HCT116 (cell line): ENCODE results near the gene PIK3C3.

Source experiments
- EGR1 ChIP-seq: IDR thresholded peaks from 2 replicates; pipeline ENCODE4 v1.6.1; 2012; ENCODE audit warnings: low read depth
- POLR2A ChIP-seq: IDR thresholded peaks from 2 replicates; pipeline ENCODE4 v1.7.0; 2011; ENCODE audit warnings: borderline replicate concordance; ENCODE audit not compliant: insufficient read depth, insufficient read length; ENCODE audit errors: extremely low read depth
- SP1 ChIP-seq: IDR thresholded peaks from 2 replicates; pipeline ENCODE4 v1.6.1; 2012; ENCODE audit warnings: low read depth
- TF ChIP-seq, protein P1 (sequence below), 3 experiments: fragments of 200-600 bp in 1 of 3; sonication (generic) in 1 of 3; IDR thresholded peaks in 2 of 3; conservative IDR thresholded peaks in 1 of 3; 2 replicates each; pipeline ENCODE4 v1.5.1; 2012 to 2017; ENCODE audit warnings: low read depth in 2 of 3, low read length in 2 of 3, antibody characterized with exemption in 1 of 3, borderline replicate concordance in 1 of 3, control low read depth in 1 of 3, mild to moderate bottlenecking in 1 of 3, mixed read lengths in 1 of 3, mixed run types in 1 of 3, moderate library complexity in 1 of 3; ENCODE audit not compliant: insufficient read depth in 1 of 3
- TF ChIP-seq, protein P2 (sequence below): IDR thresholded peaks from 2 replicates; pipeline ENCODE4 v1.6.1; 2012; ENCODE audit warnings: low read depth

DNA sequence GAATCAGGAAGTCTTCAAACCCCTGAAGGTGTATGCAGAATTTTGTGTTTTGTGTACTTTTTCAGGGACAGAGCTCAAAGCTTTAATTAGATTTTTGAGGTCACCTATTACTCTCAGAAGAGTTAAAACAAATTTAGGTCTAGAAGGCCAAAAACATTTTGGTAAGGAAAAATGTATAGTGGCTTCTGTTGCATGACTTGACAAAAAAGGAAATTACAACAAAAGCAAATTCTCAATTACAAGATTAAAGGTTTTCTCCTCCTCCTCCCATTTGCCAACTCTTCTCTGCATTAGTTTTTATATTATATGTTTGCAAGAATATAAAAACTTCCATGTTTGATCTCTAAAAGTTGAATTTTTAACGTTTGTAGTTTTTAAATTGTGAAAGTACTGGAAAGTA lies 4.0 kb downstream of the PIK3C3 start:
- TF ChIP-seq, protein P1, sequence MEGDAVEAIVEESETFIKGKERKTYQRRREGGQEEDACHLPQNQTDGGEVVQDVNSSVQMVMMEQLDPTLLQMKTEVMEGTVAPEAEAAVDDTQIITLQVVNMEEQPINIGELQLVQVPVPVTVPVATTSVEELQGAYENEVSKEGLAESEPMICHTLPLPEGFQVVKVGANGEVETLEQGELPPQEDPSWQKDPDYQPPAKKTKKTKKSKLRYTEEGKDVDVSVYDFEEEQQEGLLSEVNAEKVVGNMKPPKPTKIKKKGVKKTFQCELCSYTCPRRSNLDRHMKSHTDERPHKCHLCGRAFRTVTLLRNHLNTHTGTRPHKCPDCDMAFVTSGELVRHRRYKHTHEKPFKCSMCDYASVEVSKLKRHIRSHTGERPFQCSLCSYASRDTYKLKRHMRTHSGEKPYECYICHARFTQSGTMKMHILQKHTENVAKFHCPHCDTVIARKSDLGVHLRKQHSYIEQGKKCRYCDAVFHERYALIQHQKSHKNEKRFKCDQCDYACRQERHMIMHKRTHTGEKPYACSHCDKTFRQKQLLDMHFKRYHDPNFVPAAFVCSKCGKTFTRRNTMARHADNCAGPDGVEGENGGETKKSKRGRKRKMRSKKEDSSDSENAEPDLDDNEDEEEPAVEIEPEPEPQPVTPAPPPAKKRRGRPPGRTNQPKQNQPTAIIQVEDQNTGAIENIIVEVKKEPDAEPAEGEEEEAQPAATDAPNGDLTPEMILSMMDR (IDR thresholded peaks at IDR 0.05 in 2 of 3, conservative IDR thresholded peaks at IDR 0.05 in 1 of 3; ENCODE audit: borderline replicate concordance in 1 of 3, insufficient read depth in 1 of 3, low read depth in 2 of 3, low read length in 2 of 3): no peak
- TF ChIP-seq SP1 (no peak), EGR1 (no peak), POLR2A (no peak)
- TF ChIP-seq, protein P2, sequence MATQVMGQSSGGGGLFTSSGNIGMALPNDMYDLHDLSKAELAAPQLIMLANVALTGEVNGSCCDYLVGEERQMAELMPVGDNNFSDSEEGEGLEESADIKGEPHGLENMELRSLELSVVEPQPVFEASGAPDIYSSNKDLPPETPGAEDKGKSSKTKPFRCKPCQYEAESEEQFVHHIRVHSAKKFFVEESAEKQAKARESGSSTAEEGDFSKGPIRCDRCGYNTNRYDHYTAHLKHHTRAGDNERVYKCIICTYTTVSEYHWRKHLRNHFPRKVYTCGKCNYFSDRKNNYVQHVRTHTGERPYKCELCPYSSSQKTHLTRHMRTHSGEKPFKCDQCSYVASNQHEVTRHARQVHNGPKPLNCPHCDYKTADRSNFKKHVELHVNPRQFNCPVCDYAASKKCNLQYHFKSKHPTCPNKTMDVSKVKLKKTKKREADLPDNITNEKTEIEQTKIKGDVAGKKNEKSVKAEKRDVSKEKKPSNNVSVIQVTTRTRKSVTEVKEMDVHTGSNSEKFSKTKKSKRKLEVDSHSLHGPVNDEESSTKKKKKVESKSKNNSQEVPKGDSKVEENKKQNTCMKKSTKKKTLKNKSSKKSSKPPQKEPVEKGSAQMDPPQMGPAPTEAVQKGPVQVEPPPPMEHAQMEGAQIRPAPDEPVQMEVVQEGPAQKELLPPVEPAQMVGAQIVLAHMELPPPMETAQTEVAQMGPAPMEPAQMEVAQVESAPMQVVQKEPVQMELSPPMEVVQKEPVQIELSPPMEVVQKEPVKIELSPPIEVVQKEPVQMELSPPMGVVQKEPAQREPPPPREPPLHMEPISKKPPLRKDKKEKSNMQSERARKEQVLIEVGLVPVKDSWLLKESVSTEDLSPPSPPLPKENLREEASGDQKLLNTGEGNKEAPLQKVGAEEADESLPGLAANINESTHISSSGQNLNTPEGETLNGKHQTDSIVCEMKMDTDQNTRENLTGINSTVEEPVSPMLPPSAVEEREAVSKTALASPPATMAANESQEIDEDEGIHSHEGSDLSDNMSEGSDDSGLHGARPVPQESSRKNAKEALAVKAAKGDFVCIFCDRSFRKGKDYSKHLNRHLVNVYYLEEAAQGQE: no peak
